HL-60 (cell line): ENCODE data around the gene ABCD3.

Experiments used
- DNase-seq, 2 experiments: peaks; one replicate each; pipeline ENCODE4 v3.0.0-alpha.2; 2010 to 2020; ENCODE audit warnings: low read depth in 1 of 2, low spot score in 1 of 2
- H3K27ac ChIP-seq: fragments of 250-450 bp; sonication (Bioruptor Pico); replicated peaks from 2 replicates; pipeline ENCODE4 v1.5.1; 2020; ENCODE audit warnings: mild to moderate bottlenecking, moderate library complexity
- H3K27me3 ChIP-seq: fragments of 250-450 bp; sonication (Bioruptor Pico); 2 replicates; pipeline ENCODE4 v1.5.1; 2021; ENCODE audit warnings: mild to moderate bottlenecking, moderate library complexity; ENCODE audit not compliant: insufficient read depth, poor library complexity, severe bottlenecking
- H3K4me3 ChIP-seq: replicated peaks from 2 replicates; pipeline ENCODE4 v1.5.1; 2011; ENCODE audit warnings: mild to moderate bottlenecking, control low read depth, low read length; ENCODE audit not compliant: insufficient read depth
- CTCF ChIP-seq: IDR thresholded peaks from one replicate; pipeline ENCODE4 v1.5.1; 2011; ENCODE audit warnings: low read length, control low read depth, inconsistent platforms; ENCODE audit not compliant: insufficient read depth
- GABPA ChIP-seq: IDR thresholded peaks from 2 replicates; pipeline ENCODE4 v1.6.1; 2012; ENCODE audit warnings: low read depth
- POLR2AphosphoS5 ChIP-seq: IDR thresholded peaks from 2 replicates; pipeline ENCODE4 v1.6.1; 2012; ENCODE audit warnings: low read depth
- REST ChIP-seq: IDR thresholded peaks from 2 replicates; pipeline ENCODE4 v1.6.1; 2012; ENCODE audit warnings: low read depth; ENCODE audit not compliant: insufficient replicate concordance
- SPI1 ChIP-seq: IDR thresholded peaks from 2 replicates; pipeline ENCODE4 v1.6.1; 2012; ENCODE audit warnings: low read depth, mild to moderate bottlenecking, borderline replicate concordance

Gene ABCD3

GRCh38 chr1:94406446-94406845, 11.7 kb upstream of the ABCD3 start:
- Histone ChIP-seq H3K27me3 (no peaks in the 10 kb centered on the region), H3K27ac (no peak overlapping the region), H3K4me3 (no peak overlapping the region)
- TF ChIP-seq SPI1, result no peak
- no peak for TF ChIP-seq GABPA
- no peak for TF ChIP-seq REST
- TF ChIP-seq CTCF, result no peak
- TF ChIP-seq POLR2AphosphoS5, result no peak
- no peak for DNase-seq

- no peak overlapping the region for H3K4me3 ChIP-seq
- no peak for DNase-seq
- H3K27me3 ChIP-seq, result no peaks in the 10 kb centered on the region
- no peak for TF ChIP-seq GABPA
- no peak for TF ChIP-seq CTCF
- TF ChIP-seq POLR2AphosphoS5, result no peak
- TF ChIP-seq SPI1, result no peak
- TF ChIP-seq REST, result no peak
- no peak overlapping the region for H3K27ac ChIP-seq
These were observed 9.9 kb upstream of the ABCD3 start for GRCh38 chr1:94408104-94408830.

GRCh38 chr1:94411237-94411636, 7.0 kb upstream of the ABCD3 start:
- Histone ChIP-seq H3K27ac (no peak overlapping the region), H3K27me3 (no peaks in the 10 kb centered on the region), H3K4me3 (no peak overlapping the region)
- no peak for DNase-seq
- no peak for TF ChIP-seq GABPA
- no peak for TF ChIP-seq POLR2AphosphoS5
- no peak; the same call in 1 of the 2 replicates for TF ChIP-seq SPI1
- no peak for TF ChIP-seq CTCF
- TF ChIP-seq REST, result no peak
